H1 (cell line): ENCODE data around the gene POLR3H. TPM values are rescaled to one million over a fixed set of nuclear protein-coding genes. Genes with fewer than 3 reads are reported as not detected.

Experiments
- CTCF ChIA-PET: fragments of 300-600 bp; sonication (Branson Sonifier 250); formaldehyde crosslinking; loops from one replicate; lab custom pipeline; 2021; ENCODE audit not compliant: partially characterized antibody; lab: Charles Lee
- POLR2A ChIA-PET: fragments of 300-600 bp; sonication (Branson Sonifier 250); formaldehyde crosslinking; loops from one replicate; lab custom pipeline; 2021; ENCODE audit warnings: inconsistent platforms; ENCODE audit not compliant: partially characterized antibody; lab: Charles Lee
- DNase-seq, 2 experiments: peaks; one replicate each; pipeline versions ENCODE4 v3.0.0 to v3.0.0-alpha.2; 2010 to 2022; ENCODE audit warnings: low spot score in 2 of 2, low read depth in 1 of 2, mixed read lengths in 1 of 2
- FAIRE-seq: peaks from 2 replicates; lab custom pipeline; 2011; peaks lifted over from hg19 to GRCh38; lab: Jason Lieb, UNC
- H2AFZ ChIP-seq: 2 replicates; pipeline ENCODE4 v1.8.1; 2012; ENCODE audit warnings: low read length, inconsistent platforms
- H2AK5ac ChIP-seq: 2 replicates; pipeline ENCODE4 v1.6.1; 2013; ENCODE audit warnings: low read depth, low read length
- H2BK120ac ChIP-seq: replicated peaks from 2 replicates; pipeline ENCODE3; 2013; ENCODE audit warnings: low read depth, low read length, inconsistent platforms
- H2BK12ac ChIP-seq: 2 replicates; pipeline ENCODE4 v1.6.1; 2013; ENCODE audit warnings: low read depth, low read length
- H2BK15ac ChIP-seq: 2 replicates; pipeline ENCODE4 v1.6.1; 2013; ENCODE audit warnings: low read length
- H2BK20ac ChIP-seq: 2 replicates; pipeline ENCODE4 v1.6.1; 2013; ENCODE audit warnings: low read length
- H2BK5ac ChIP-seq: 2 replicates; pipeline ENCODE4 v1.6.1; 2013; ENCODE audit warnings: low read depth, low read length
- H3K14ac ChIP-seq: 2 replicates; pipeline ENCODE4 v1.6.1; 2013; ENCODE audit warnings: inconsistent platforms; ENCODE audit not compliant: insufficient read length
- H3K18ac ChIP-seq: 2 replicates; pipeline ENCODE4 v1.6.1; 2013; ENCODE audit warnings: low read length; ENCODE audit errors: extremely low read depth
- H3K23ac ChIP-seq: 2 replicates; pipeline ENCODE4 v1.6.1; 2013; ENCODE audit warnings: inconsistent platforms; ENCODE audit not compliant: insufficient read length
- H3K23me2 ChIP-seq: 2 replicates; pipeline ENCODE4 v1.6.1; 2013; ENCODE audit warnings: low read depth, low read length
- H3K27ac ChIP-seq: 2 replicates; pipeline ENCODE4 v1.6.1; 2011; ENCODE audit warnings: low read depth, low read length, inconsistent platforms
- H3K27me3 ChIP-seq, 4 experiments: replicated peaks in 1 of 4; 1 replicate in 1 of 4; 2 replicates in 3 of 4; pipeline versions ENCODE4 v1.6.1 to v1.8.1; 2011 to 2013; ENCODE audit warnings: low read length in 3 of 4, mild to moderate bottlenecking in 3 of 4, inconsistent platforms in 2 of 4, mixed read lengths in 2 of 4, moderate library complexity in 1 of 4; ENCODE audit not compliant: control insufficient read depth in 3 of 4, insufficient read depth in 3 of 4; ENCODE audit errors: extremely low read depth in 1 of 4
- H3K36me3 ChIP-seq, 4 experiments: 2 replicates each; pipeline versions ENCODE4 v1.6.1 to v1.8.1; 2011 to 2013; ENCODE audit warnings: mild to moderate bottlenecking in 4 of 4, low read length in 3 of 4, moderate library complexity in 2 of 4, control low read depth in 1 of 4, inconsistent platforms in 1 of 4; ENCODE audit not compliant: insufficient read depth in 4 of 4, control insufficient read depth in 2 of 4
- H3K4ac ChIP-seq: replicated peaks from 2 replicates; pipeline ENCODE3; 2013; ENCODE audit warnings: low read length, low read depth, mixed read lengths, inconsistent platforms; ENCODE audit not compliant: insufficient read length
- H3K4me1 ChIP-seq, 4 experiments: replicated peaks in 1 of 4; 1 replicate in 1 of 4; 2 replicates in 3 of 4; pipeline versions ENCODE4 v1.6.1 to v1.8.1; 2011 to 2013; ENCODE audit warnings: low read length in 3 of 4, inconsistent platforms in 2 of 4, mixed read lengths in 1 of 4; ENCODE audit not compliant: insufficient read depth in 4 of 4, control insufficient read depth in 3 of 4
- H3K4me2 ChIP-seq, 2 experiments: 2 replicates each; pipeline versions ENCODE4 v1.6.1 to v1.8.1; 2011 to 2013; ENCODE audit warnings: low read depth in 2 of 2, low read length in 2 of 2, control low read depth in 1 of 2, inconsistent platforms in 1 of 2, mild to moderate bottlenecking in 1 of 2; ENCODE audit not compliant: insufficient read depth in 1 of 2
- H3K4me3 ChIP-seq, 4 experiments: fragments of 200-600, 300-600 bp in 1 of 4; sonication (generic), shearing (Covaris generic), sonication (Bioruptor Twin) in 1 of 4; 2 replicates each; pipeline versions ENCODE4 v1.5.1 to v1.8.1; 2011 to 2016; ENCODE audit warnings: low read length in 4 of 4, low read depth in 3 of 4, control low read depth in 2 of 4, inconsistent platforms in 2 of 4, mild to moderate bottlenecking in 2 of 4, mixed read lengths in 1 of 4, moderate library complexity in 1 of 4; ENCODE audit not compliant: insufficient read depth in 2 of 4; ENCODE audit errors: extremely low read depth in 1 of 4
- H3K56ac ChIP-seq: replicated peaks from 2 replicates; pipeline ENCODE3; 2013; ENCODE audit warnings: low read depth, mild to moderate bottlenecking, mixed read lengths, low read length, inconsistent platforms; ENCODE audit not compliant: insufficient read length
- H3K79me1 ChIP-seq: 2 replicates; pipeline ENCODE4 v1.6.1; 2013; ENCODE audit warnings: low read depth, low read length, control low read depth
- H3K79me2 ChIP-seq, 2 experiments: 2 replicates each; pipeline versions ENCODE4 v1.6.1 to v1.8.1; 2012 to 2013; ENCODE audit warnings: low read length in 2 of 2, mild to moderate bottlenecking in 2 of 2, inconsistent platforms in 1 of 2; ENCODE audit not compliant: insufficient read depth in 2 of 2, control insufficient read depth in 1 of 2
- H3K9ac ChIP-seq, 4 experiments: replicated peaks in 1 of 4; 1 replicate in 1 of 4; 2 replicates in 3 of 4; pipeline versions ENCODE4 v1.6.1 to v1.8.1; 2011 to 2013; ENCODE audit warnings: low read depth in 3 of 4, low read length in 3 of 4, control low read depth in 2 of 4, mild to moderate bottlenecking in 2 of 4, moderate library complexity in 2 of 4, inconsistent platforms in 1 of 4; ENCODE audit errors: extremely low read depth in 1 of 4
- H3K9me3 ChIP-seq, 2 experiments: 2 replicates each; pipeline versions ENCODE4 v1.6.1 to v1.8.1; 2012 to 2013; ENCODE audit warnings: mild to moderate bottlenecking in 2 of 2, moderate library complexity in 2 of 2, control low read depth in 1 of 2, inconsistent platforms in 1 of 2, low read depth in 1 of 2, low read length in 1 of 2, mixed read lengths in 1 of 2; ENCODE audit not compliant: insufficient read depth in 2 of 2
- H4K20me1 ChIP-seq, 2 experiments: replicated peaks in 1 of 2; 2 replicates each; pipeline versions ENCODE3 to v1.8.1; 2011 to 2013; ENCODE audit warnings: inconsistent platforms in 2 of 2, low read length in 2 of 2, mild to moderate bottlenecking in 1 of 2; ENCODE audit not compliant: insufficient read depth in 2 of 2, control insufficient read depth in 1 of 2
- H4K5ac ChIP-seq: 2 replicates; pipeline ENCODE4 v1.6.1; 2013; ENCODE audit warnings: low read length, low read depth, mixed read lengths, inconsistent platforms; ENCODE audit not compliant: insufficient read length
- H4K8ac ChIP-seq: 2 replicates; pipeline ENCODE4 v1.8.0; 2013; ENCODE audit warnings: mild to moderate bottlenecking, moderate library complexity, low read length, inconsistent platforms; ENCODE audit not compliant: insufficient read depth; ENCODE audit errors: extremely low read depth
- H4K91ac ChIP-seq: replicated peaks from 2 replicates; pipeline ENCODE3; 2013; ENCODE audit warnings: low read length, mixed read lengths, inconsistent platforms; ENCODE audit not compliant: insufficient read length
- BCL11A ChIP-seq, 2 experiments: IDR thresholded peaks; one replicate each; pipeline ENCODE4 v1.6.1; 2011; ENCODE audit warnings: low read depth in 2 of 2, low read length in 2 of 2, mild to moderate bottlenecking in 2 of 2
- CREB1 ChIP-seq: IDR thresholded peaks from 2 replicates; pipeline ENCODE4 v1.6.1; 2012; ENCODE audit warnings: inconsistent platforms
- E2F6 ChIP-seq: IDR thresholded peaks from 2 replicates; pipeline ENCODE4 v1.6.1; 2012; ENCODE audit warnings: inconsistent platforms
- EP300 ChIP-seq, 2 experiments: IDR thresholded peaks; 1 replicate in 1 of 2; 2 replicates in 1 of 2; pipeline ENCODE4 v1.6.1; 2011 to 2012; ENCODE audit warnings: low read depth in 2 of 2, low read length in 2 of 2, mild to moderate bottlenecking in 2 of 2, borderline replicate concordance in 1 of 2, inconsistent platforms in 1 of 2, moderate library complexity in 1 of 2
- HDAC2 ChIP-seq, 2 experiments: fragments of 300-600 bp in 1 of 2; sonication (generic) in 1 of 2; IDR thresholded peaks; 2 replicates each; pipeline ENCODE4 v1.6.1; 2011 to 2012; ENCODE audit warnings: low read depth in 2 of 2, low read length in 2 of 2, mild to moderate bottlenecking in 2 of 2, moderate library complexity in 2 of 2, borderline replicate concordance in 1 of 2, inconsistent platforms in 1 of 2
- JUN ChIP-seq: IDR thresholded peaks from 2 replicates; pipeline ENCODE4 v1.6.1; 2011; ENCODE audit warnings: low read depth, mild to moderate bottlenecking, improper control_type of control experiment, low read length
- KDM4A ChIP-seq: IDR thresholded peaks from one replicate; pipeline ENCODE4 v1.7.1; 2012; ENCODE audit warnings: low read depth, mild to moderate bottlenecking, moderate library complexity, low read length, inconsistent platforms; ENCODE audit not compliant: severe bottlenecking
- KDM5A ChIP-seq: fragments of 200-600 bp; IDR thresholded peaks from 2 replicates; pipeline ENCODE4 v1.7.1; 2012; ENCODE audit warnings: mild to moderate bottlenecking, low read length, inconsistent platforms, mixed read lengths
- NRF1 ChIP-seq: IDR thresholded peaks from 2 replicates; pipeline ENCODE4 v1.6.1; 2011; ENCODE audit warnings: mild to moderate bottlenecking, low read depth, low read length, improper control_type of control experiment
- PHF8 ChIP-seq: fragments of 200-600 bp; sonication (generic); conservative IDR thresholded peaks from 2 replicates; pipeline ENCODE4 v1.7.1; 2012; ENCODE audit warnings: low read depth, mild to moderate bottlenecking, inconsistent platforms, low read length, moderate library complexity
- RFX5 ChIP-seq: IDR thresholded peaks from 2 replicates; pipeline ENCODE4 v1.6.1; 2011; ENCODE audit warnings: low read depth, low read length, improper control_type of control experiment, borderline replicate concordance
- SIN3A ChIP-seq, 2 experiments: IDR thresholded peaks in 1 of 2; conservative IDR thresholded peaks in 1 of 2; 2 replicates each; pipeline ENCODE4 v1.6.1; 2011 to 2012; ENCODE audit warnings: low read length in 2 of 2, improper control_type of control experiment in 1 of 2, low read depth in 1 of 2, mild to moderate bottlenecking in 1 of 2
- WGBS, 2 experiments: shearing (Covaris generic) in 1 of 2; methylation state at CpG; one replicate each; pipeline versions ENCODE4 v1.1.6 to v1.1.7; 2013 to 2015; ENCODE audit warnings: low lambda C conversion rate in 2 of 2, mixed read lengths in 2 of 2, inconsistent platforms in 1 of 2, low coverage in 1 of 2, missing lambda C conversion rate in 1 of 2; ENCODE audit not compliant: insufficient replicate concordance in 2 of 2, insufficient coverage in 1 of 2, insufficient read length in 1 of 2; ENCODE audit errors: extremely low coverage in 1 of 2, missing lambda C conversion rate in 1 of 2; 5-methylcytosine and 5-hydroxymethylcytosine counted together
- polyA plus RNA-seq, 7 experiments: library from polyadenylated mRNA; depleted of rRNA in 3 of 7; stranded (reverse) in 5 of 7; unstranded in 2 of 7; fragments of >200 nt in 5 of 7; fragments of 200-250 nt in 2 of 7; gene quantifications; 1 replicate in 5 of 7; 2 replicates in 1 of 7; 4 replicates in 1 of 7; pipeline versions ENCODE4 v1.2.1 to v1.2.3, GENCODE V29; 2011 to 2013; ENCODE audit warnings: missing spikeins in 2 of 7, mixed read lengths in 2 of 7
- total RNA-seq: library from RNA; stranded (reverse); fragmentation: NEBNext Ultra II Directional; extraction: Animal tissue kit (Norgen Biotek cat#: 25700); gene quantifications from 2 replicates; pipeline ENCODE4 v1.2.1, GENCODE V29; 2021

Gene POLR3H
- total and polyA plus RNA-seq, 2 of the 8 experiments (the other 6 are each of a cell fraction or from before 2014, with no cell fraction given), result 29.7 to 39.2 TPM

DNA sequence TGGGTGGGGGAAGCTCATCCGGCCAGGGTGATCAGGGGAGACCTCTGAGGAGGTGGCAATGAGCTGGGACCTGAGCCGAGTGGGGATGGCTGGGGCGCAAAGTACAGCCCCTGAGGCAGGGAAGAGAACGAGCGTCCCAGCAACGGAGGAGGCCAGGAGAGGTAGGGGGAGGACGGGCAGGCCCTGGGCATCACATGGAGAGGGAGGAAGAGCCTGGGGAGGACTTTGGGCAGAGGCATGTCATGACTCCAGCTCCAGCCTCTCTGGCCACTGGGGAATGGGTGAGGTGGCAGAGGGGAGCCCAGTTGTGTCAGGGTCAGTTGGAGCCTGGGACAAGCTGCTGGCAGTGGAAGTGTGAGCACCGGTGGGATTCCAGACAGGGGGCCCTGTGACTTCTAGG, 33.8 kb upstream of the POLR3H start:
- no peak for FAIRE-seq
- H3K27me3 ChIP-seq, result no peaks in the 10 kb centered on the region
- H2AK5ac ChIP-seq, result no peak overlapping the region
- H3K4ac ChIP-seq, result no peak overlapping the region
- H2BK15ac ChIP-seq, result no peak overlapping the region
- no peak overlapping the region for H2BK12ac ChIP-seq
- CTCF ChIA-PET, result interaction anchor here (0.5 to 8.6 kb wide), 12 partner anchors 13 to 588 kb away, joined by 3 to 169 read pairs (median 16); partner anchors contain the start of genes CSDC2 and PMM1
- H4K20me1 ChIP-seq, result peaks cover 0 to 7% of the 10 kb centered on the region in 2 experiments
- no peak overlapping the region for H3K14ac ChIP-seq
- no peaks in the 10 kb centered on the region for H3K9me3 ChIP-seq
- no peak overlapping the region; a peak in 1 of 7 replicates for H3K9ac ChIP-seq
- no peaks in the 10 kb centered on the region for H3K23me2 ChIP-seq
- no peak overlapping the region for H3K4me2 ChIP-seq
- no peak overlapping the region for H2BK20ac ChIP-seq
- no peak overlapping the region for H3K56ac ChIP-seq
- H2BK120ac ChIP-seq, result no peak overlapping the region
- no peak overlapping the region for H3K23ac ChIP-seq
- no peak overlapping the region for H2AFZ ChIP-seq
- no peaks in the 10 kb centered on the region for H3K79me2 ChIP-seq
- H3K4me3 ChIP-seq, result no peak overlapping the region
- H3K18ac ChIP-seq, result no peak overlapping the region
- H4K5ac ChIP-seq, result no peak overlapping the region
- DNase-seq, result no peak
- H2BK5ac ChIP-seq, result no peak overlapping the region
- POLR2A ChIA-PET, result interaction anchor here (0.5 to 4.6 kb wide), 7 partner anchors 11 to 255 kb away, joined by 3 to 42 read pairs (median 3); partner anchors contain the start of genes PMM1 and SREBF2
- H3K4me1 ChIP-seq, result no peaks in the 10 kb centered on the region; a peak in 2 of 7 replicates
- H3K36me3 ChIP-seq, result no peaks in the 10 kb centered on the region
- WGBS, 2 experiments, result 81% methylated on average over 8 of the region's 8 CpGs; no CpG with 5 or more reads in 1 of the 2 experiments
- no peak overlapping the region for H3K27ac ChIP-seq
- H3K79me1 ChIP-seq, result no peaks in the 10 kb centered on the region; the same call in 1 of the 2 replicates
- peak overlapping the region; percentile 68; the same call in 1 of the 2 replicates for H4K8ac ChIP-seq
- H4K91ac ChIP-seq, result no peak overlapping the region
- TF ChIP-seq BCL11A (IDR thresholded peaks at IDR 0.05; ENCODE audit: low read depth in 2 of 2, low read length in 2 of 2) (no peak), KDM4A (no peak), EP300 (IDR thresholded peaks at IDR 0.05; ENCODE audit: borderline replicate concordance in 1 of 2, low read depth in 2 of 2, low read length in 2 of 2) (no peak), PHF8 (no peak), HDAC2 (IDR thresholded peaks at IDR 0.05; ENCODE audit: borderline replicate concordance in 1 of 2, low read depth in 2 of 2, low read length in 2 of 2) (no peak), JUN (no peak), SIN3A (conservative IDR thresholded peaks at IDR 0.05 in 1 of 2, IDR thresholded peaks at IDR 0.05 in 1 of 2; ENCODE audit: low read depth in 1 of 2, low read length in 2 of 2) (no peak), KDM5A (no peak), CREB1 (no peak), NRF1 (no peak), RFX5 (no peak), E2F6 (no peak)
